ENCODE data around the gene PEX6. TPM values are rescaled to one million over a fixed set of nuclear protein-coding genes. Genes with fewer than 3 reads are reported as not detected.

The PEX6 gene
- total RNA-seq, 1 donor from 2014 or later: 19.2 TPM

GRCh38 chr6:42937548-42938427 is 41.2 kb downstream of the PEX6 start:
- DNase-seq (ENCODE audit: low read depth in 2 of 2): no peak

- DNase-seq (ENCODE audit: low read depth in 2 of 2): no peak
Observed at GRCh38 chr6:42936398-42936797, 42.6 kb downstream of the PEX6 start.

- DNase-seq (ENCODE audit: low read depth in 2 of 2): peak in 1 of 2 donors; percentile 40
Observed at GRCh38 chr6:42935322-42935721, 43.7 kb downstream of the PEX6 start.

- DNase-seq (ENCODE audit: low read depth in 2 of 2): no peak
Observed at GRCh38 chr6:42933205-42933604, 45.8 kb downstream of the PEX6 start.

- no peak for DNase-seq (ENCODE audit: low read depth in 2 of 2)
Observed at GRCh38 chr6:42932412-42932811, 46.6 kb downstream of the PEX6 start.

- DNase-seq (ENCODE audit: low read depth in 2 of 2): peak in 1 of 2 donors; percentile 68
Observed at GRCh38 chr6:42929821-42930360, 49.1 kb downstream of the PEX6 start.

- peak; percentile 96 to 97 for DNase-seq (ENCODE audit: low read depth in 2 of 2)
Observed at GRCh38 chr6:42928986-42929820, 49.8 kb downstream of the PEX6 start, which contains the start of gene CNPY3. TSS of gene CNPY3 (plus strand) at chr6:42929480. CDS start at chr6:42929571, 91 bp downstream.

- DNase-seq (ENCODE audit: low read depth in 2 of 2): no peak
Observed at GRCh38 chr6:42925248-42925857, 53.6 kb downstream of the PEX6 start.

- DNase-seq (ENCODE audit: low read depth in 2 of 2): peak; percentile 17 to 29
Observed at GRCh38 chr6:42923666-42924065, 55.3 kb downstream of the PEX6 start.

- DNase-seq (ENCODE audit: low read depth in 2 of 2): no peak
Observed at GRCh38 chr6:42921801-42922200, 57.2 kb downstream of the PEX6 start.

- no peak for DNase-seq (ENCODE audit: low read depth in 2 of 2)
Observed at GRCh38 chr6:42916288-42916687, 62.7 kb downstream of the PEX6 start.

- DNase-seq (ENCODE audit: low read depth in 2 of 2): no peak
Observed at GRCh38 chr6:42915732-42916131, 63.2 kb downstream of the PEX6 start, which contains the start of gene PTCRA. TSS of gene PTCRA (plus strand) at chr6:42916053. CDS start at chr6:42916070, 17 bp downstream.

GRCh38 chr6:42914546-42914945 is 64.4 kb downstream of the PEX6 start:
- DNase-seq (ENCODE audit: low read depth in 2 of 2): no peak

Other genes starting within 250 kb of the PEX6 start
- gene TBCC, start 233.1 kb downstream of the PEX6 start, total RNA-seq: 26.4 and 35.5 TPM in 2 replicates
- 2.8 and 5.6 TPM in 2 replicates for gene BICRAL, start 197.1 kb downstream of the PEX6 start, total RNA-seq
- gene RPL7L1, start 99.6 kb downstream of the PEX6 start, total RNA-seq: 76.5 and 91.5 TPM in 2 replicates
- not detected in 2 replicates for gene PTCRA, start 63.1 kb downstream of the PEX6 start, total RNA-seq
- 16.6 and 38.1 TPM in 2 replicates for gene CNPY3, start 49.7 kb downstream of the PEX6 start, total RNA-seq
- under 0.01 TPM in 1 of 2 replicates, not detected in the other for gene GNMT, start 18.4 kb downstream of the PEX6 start, total RNA-seq
- 19.2 and 22.0 TPM in 2 replicates for gene PPP2R5D, start 5.4 kb upstream of the PEX6 start, total RNA-seq
- gene MEA1, start 34.8 kb upstream of the PEX6 start, total RNA-seq: 33.3 and 47.0 TPM in 2 replicates
- gene KLHDC3, start 35.1 kb upstream of the PEX6 start, total RNA-seq: 104 and 126 TPM in 2 replicates
- gene RRP36, start 42.4 kb upstream of the PEX6 start, total RNA-seq: 58.9 and 64.9 TPM in 2 replicates
- gene CUL7, start 74.7 kb upstream of the PEX6 start, total RNA-seq: 15.0 and 19.4 TPM in 2 replicates
- gene MRPL2, start 80.3 kb upstream of the PEX6 start, total RNA-seq: 9.4 and 11.3 TPM in 2 replicates
- 13.1 and 19.2 TPM in 2 replicates for gene KLC4, start 80.5 kb upstream of the PEX6 start, total RNA-seq
- 17.2 and 26.8 TPM in 2 replicates for gene PTK7, start 97.1 kb upstream of the PEX6 start, total RNA-seq
- 8.3 and 12.7 TPM in 2 replicates for gene SRF, start 192.1 kb upstream of the PEX6 start, total RNA-seq
- gene CUL9, start 203.0 kb upstream of the PEX6 start, total RNA-seq: 11.6 and 19.6 TPM in 2 replicates